Measurements from ENCODE around the gene NOS3. TPM values are rescaled to one million over a fixed set of nuclear protein-coding genes. Genes with fewer than 3 reads are reported as not detected.

Gene NOS3
- total and polyA plus RNA-seq, 9 of the 15 experiments (the other 6 are each of a cell fraction or from before 2014, with no cell fraction given), result 1.1 to 121 (median 23.6) TPM

DNA sequence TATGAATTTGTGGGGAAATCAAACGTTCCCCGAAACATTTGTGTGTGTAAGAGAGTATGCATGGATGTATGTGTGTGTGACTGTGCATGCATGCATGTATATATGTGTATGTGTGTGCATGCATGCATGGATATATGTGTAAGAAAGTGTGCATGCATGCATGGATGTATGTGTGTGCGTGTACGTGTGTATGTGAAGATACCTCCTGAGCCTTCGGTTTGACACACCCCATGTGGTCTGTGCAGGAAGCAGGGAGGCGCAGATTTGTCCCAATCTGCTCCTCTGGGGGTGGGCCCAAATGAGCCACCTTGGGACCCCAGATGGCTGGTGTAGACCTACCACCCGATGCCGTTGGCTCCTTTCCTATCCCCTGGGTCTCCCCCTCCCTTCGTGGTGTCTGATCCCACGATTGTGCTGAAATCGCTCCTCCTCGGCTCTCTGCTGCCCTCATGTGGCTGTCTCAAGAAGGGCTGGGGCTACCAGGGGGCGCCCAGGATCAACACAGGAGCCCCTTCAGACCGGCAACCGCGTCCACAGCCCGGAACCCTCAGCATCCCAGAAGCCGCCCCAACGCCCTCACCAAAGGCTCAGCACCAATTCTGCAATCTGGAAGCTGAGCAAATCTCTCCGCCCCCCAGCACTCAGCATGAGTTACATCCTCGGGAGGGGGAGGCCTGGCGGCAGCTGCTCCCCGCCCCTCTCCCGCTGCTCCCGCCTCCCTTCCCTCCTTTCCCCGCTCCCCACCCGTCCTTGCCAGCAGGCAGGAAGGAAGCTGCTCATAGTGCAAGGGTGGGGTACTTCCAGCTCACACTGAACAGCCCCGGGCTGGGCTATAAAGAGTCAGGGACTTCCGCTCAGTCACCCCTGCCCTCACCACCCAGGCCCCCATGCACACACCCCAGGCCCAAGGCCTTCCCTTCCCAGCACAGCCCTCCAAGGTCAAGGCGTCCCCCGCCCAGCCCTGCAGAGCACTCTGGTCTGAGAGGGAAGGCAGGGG, 2.3 kb upstream of the NOS3 start (continued):
- 0 out of 2 replicates have a peak, but pooled peaks have one; percentile 37 for TF ChIP-seq HDAC2 (IDR thresholded peaks at IDR 0.05)
- TF ChIP-seq ATF1 (CRISPR knock-in tag; IDR thresholded peaks at IDR 0.05), result no peak
- peak; percentile 33; the same call in 1 of the 2 replicates for TF ChIP-seq ATF1 (tag; IDR thresholded peaks at IDR 0.05)
- TF ChIP-seq, protein P1, sequence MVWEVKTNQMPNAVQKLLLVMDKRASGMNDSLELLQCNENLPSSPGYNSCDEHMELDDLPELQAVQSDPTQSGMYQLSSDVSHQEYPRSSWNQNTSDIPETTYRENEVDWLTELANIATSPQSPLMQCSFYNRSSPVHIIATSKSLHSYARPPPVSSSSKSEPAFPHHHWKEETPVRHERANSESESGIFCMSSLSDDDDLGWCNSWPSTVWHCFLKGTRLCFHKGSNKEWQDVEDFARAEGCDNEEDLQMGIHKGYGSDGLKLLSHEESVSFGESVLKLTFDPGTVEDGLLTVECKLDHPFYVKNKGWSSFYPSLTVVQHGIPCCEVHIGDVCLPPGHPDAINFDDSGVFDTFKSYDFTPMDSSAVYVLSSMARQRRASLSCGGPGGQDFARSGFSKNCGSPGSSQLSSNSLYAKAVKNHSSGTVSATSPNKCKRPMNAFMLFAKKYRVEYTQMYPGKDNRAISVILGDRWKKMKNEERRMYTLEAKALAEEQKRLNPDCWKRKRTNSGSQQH (CRISPR knock-in tag; IDR thresholded peaks at IDR 0.05), result 0 out of 2 replicates have a peak, but pooled peaks have one; percentile 11
- TF ChIP-seq JUND (IDR thresholded peaks at IDR 0.05; ENCODE audit: borderline replicate concordance, low read depth, low read length), result no peak
- 0 out of 3 replicates have a peak, but pooled peaks have one; percentile 11 for TF ChIP-seq JUND (tag; IDR thresholded peaks at IDR 0.05; ENCODE audit: borderline replicate concordance, low read depth, low read length)
- TF ChIP-seq, protein P2, sequence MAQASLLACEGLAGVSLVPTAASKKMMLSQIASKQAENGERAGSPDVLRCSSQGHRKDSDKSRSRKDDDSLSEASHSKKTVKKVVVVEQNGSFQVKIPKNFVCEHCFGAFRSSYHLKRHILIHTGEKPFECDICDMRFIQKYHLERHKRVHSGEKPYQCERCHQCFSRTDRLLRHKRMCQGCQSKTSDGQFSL (CRISPR knock-in tag; IDR thresholded peaks at IDR 0.05), result 0 out of 2 replicates have a peak, but pooled peaks have one; percentile 21
- TF ChIP-seq, protein P2 (tag; IDR thresholded peaks at IDR 0.05), result no peak
- 0 out of 4 replicates have a peak, but pooled peaks of 1 of the 2 experiments have one; percentile 10 for TF ChIP-seq NONO (IDR thresholded peaks at IDR 0.05; ENCODE audit: low read depth in 2 of 2, low read length in 1 of 2)
- 0 out of 2 replicates have a peak, but pooled peaks have one; percentile 8 for TF ChIP-seq PHB (CRISPR knock-in tag; IDR thresholded peaks at IDR 0.05)
- TF ChIP-seq, protein P3, sequence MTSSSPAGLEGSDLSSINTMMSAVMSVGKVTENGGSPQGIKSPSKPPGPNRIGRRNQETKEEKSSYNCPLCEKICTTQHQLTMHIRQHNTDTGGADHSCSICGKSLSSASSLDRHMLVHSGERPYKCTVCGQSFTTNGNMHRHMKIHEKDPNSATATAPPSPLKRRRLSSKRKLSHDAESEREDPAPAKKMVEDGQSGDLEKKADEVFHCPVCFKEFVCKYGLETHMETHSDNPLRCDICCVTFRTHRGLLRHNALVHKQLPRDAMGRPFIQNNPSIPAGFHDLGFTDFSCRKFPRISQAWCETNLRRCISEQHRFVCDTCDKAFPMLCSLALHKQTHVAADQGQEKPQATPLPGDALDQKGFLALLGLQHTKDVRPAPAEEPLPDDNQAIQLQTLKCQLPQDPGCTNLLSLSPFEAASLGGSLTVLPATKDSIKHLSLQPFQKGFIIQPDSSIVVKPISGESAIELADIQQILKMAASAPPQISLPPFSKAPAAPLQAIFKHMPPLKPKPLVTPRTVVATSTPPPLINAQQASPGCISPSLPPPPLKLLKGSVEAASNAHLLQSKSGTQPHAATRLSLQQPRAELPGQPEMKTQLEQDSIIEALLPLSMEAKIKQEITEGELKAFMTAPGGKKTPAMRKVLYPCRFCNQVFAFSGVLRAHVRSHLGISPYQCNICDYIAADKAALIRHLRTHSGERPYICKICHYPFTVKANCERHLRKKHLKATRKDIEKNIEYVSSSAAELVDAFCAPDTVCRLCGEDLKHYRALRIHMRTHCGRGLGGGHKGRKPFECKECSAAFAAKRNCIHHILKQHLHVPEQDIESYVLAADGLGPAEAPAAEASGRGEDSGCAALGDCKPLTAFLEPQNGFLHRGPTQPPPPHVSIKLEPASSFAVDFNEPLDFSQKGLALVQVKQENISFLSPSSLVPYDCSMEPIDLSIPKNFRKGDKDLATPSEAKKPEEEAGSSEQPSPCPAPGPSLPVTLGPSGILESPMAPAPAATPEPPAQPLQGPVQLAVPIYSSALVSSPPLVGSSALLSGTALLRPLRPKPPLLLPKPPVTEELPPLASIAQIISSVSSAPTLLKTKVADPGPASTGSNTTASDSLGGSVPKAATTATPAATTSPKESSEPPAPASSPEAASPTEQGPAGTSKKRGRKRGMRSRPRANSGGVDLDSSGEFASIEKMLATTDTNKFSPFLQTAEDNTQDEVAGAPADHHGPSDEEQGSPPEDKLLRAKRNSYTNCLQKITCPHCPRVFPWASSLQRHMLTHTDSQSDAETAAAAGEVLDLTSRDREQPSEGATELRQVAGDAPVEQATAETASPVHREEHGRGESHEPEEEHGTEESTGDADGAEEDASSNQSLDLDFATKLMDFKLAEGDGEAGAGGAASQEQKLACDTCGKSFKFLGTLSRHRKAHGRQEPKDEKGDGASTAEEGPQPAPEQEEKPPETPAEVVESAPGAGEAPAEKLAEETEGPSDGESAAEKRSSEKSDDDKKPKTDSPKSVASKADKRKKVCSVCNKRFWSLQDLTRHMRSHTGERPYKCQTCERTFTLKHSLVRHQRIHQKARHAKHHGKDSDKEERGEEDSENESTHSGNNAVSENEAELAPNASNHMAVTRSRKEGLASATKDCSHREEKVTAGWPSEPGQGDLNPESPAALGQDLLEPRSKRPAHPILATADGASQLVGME (CRISPR knock-in tag; IDR thresholded peaks at IDR 0.05), result 0 out of 2 replicates have a peak, but pooled peaks have one; percentile 9
- TF ChIP-seq, protein P4, sequence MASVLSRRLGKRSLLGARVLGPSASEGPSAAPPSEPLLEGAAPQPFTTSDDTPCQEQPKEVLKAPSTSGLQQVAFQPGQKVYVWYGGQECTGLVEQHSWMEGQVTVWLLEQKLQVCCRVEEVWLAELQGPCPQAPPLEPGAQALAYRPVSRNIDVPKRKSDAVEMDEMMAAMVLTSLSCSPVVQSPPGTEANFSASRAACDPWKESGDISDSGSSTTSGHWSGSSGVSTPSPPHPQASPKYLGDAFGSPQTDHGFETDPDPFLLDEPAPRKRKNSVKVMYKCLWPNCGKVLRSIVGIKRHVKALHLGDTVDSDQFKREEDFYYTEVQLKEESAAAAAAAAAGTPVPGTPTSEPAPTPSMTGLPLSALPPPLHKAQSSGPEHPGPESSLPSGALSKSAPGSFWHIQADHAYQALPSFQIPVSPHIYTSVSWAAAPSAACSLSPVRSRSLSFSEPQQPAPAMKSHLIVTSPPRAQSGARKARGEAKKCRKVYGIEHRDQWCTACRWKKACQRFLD (CRISPR knock-in tag; IDR thresholded peaks at IDR 0.05), result 0 out of 2 replicates have a peak, but pooled peaks have one; percentile 46
- peak; percentile 97 for TF ChIP-seq SMC3 (conservative IDR thresholded peaks at IDR 0.05; ENCODE audit: insufficient read depth, low read depth, low read length)
- TF ChIP-seq MEIS2 (IDR thresholded peaks at IDR 0.05; ENCODE audit: partially characterized antibody), result no peak
- TF ChIP-seq ZNF431 (CRISPR knock-in tag; IDR thresholded peaks at IDR 0.05), result peak; percentile 15; the same call in 1 of the 2 replicates
- peak; percentile 93 for TF ChIP-seq ARID2 (IDR thresholded peaks at IDR 0.05)
- TF ChIP-seq ZNF41 (CRISPR knock-in tag; conservative IDR thresholded peaks at IDR 0.05), result no peak

Data from K562 (cell line).